GM12891 (cell line): ENCODE results near the gene FOXI1.

ENCODE experiments used
- POLR2A ChIP-seq: IDR thresholded peaks from 2 replicates; pipeline ENCODE4 v1.6.1; 2011; ENCODE audit warnings: low read depth, low read length, control low read depth
- TAF1 ChIP-seq: IDR thresholded peaks from 2 replicates; pipeline ENCODE4 v1.6.1; 2011; ENCODE audit warnings: low read depth, low read length, control low read depth

GRCh38 chr5:170131235-170131634 lies 25.5 kb downstream of the FOXI1 start:
- TF ChIP-seq POLR2A (no peak), TAF1 (no peak)
